Breast epithelium (tissue), 4 donors: ENCODE data around the gene ACBD4. TPM values are rescaled to one million over a fixed set of nuclear protein-coding genes. Genes with fewer than 3 reads are reported as not detected.

Source experiments
- DNase-seq, 2 donors: peaks; one replicate each; pipeline ENCODE4 v3.0.0-alpha.2; 2019; ENCODE audit warnings: low spot score in 2 of 2
- H3K27ac ChIP-seq, 2 donors: fragments of 200-600 bp; sonication (generic) in 1 of 2; one replicate each; pipeline ENCODE4 v1.5.1; 2016 to 2019; ENCODE audit warnings: mild to moderate bottlenecking in 1 of 2
- H3K27me3 ChIP-seq, 2 donors: fragments of 200-600 bp; sonication (generic) in 1 of 2; one replicate each; pipeline versions ENCODE4 v1.5.1 to v1.6.0; 2017 to 2019; ENCODE audit warnings: control low read depth in 1 of 2, mild to moderate bottlenecking in 1 of 2
- H3K36me3 ChIP-seq: fragments of 200-600 bp; one replicate; pipeline ENCODE4 v1.5.1; 2019
- H3K4me1 ChIP-seq, 2 donors: fragments of 200-600 bp; sonication (generic); one replicate each; pipeline ENCODE4 v1.5.1; 2016 to 2019; ENCODE audit warnings: control low read depth in 1 of 2
- H3K4me3 ChIP-seq, 3 donors: fragments of 200-600 bp; sonication (generic); 1 replicate in 2 of 3; 2 replicates in 1 of 3; pipeline ENCODE4 v1.5.1; 2016 to 2019; ENCODE audit warnings: mild to moderate bottlenecking in 3 of 3, moderate library complexity in 2 of 3
- H3K9me3 ChIP-seq, 2 donors: fragments of 200-600 bp; sonication (generic) in 1 of 2; one replicate each; pipeline ENCODE4 v1.5.1; 2016 to 2019; ENCODE audit warnings: control low read depth in 1 of 2
- CTCF ChIP-seq, 3 donors: fragments of 450-650 bp; IDR thresholded peaks; one replicate each; pipeline ENCODE4 v1.5.1; 2016 to 2017; ENCODE audit warnings: antibody characterized with exemption in 3 of 3, mild to moderate bottlenecking in 3 of 3, moderate library complexity in 3 of 3
- POLR2A ChIP-seq: fragments of 450-650 bp; IDR thresholded peaks from one replicate; pipeline ENCODE4 v1.6.1; 2016; ENCODE audit warnings: antibody characterized with exemption, mild to moderate bottlenecking, moderate library complexity
- POLR2AphosphoS5 ChIP-seq, 3 donors: sonication (generic); formaldehyde crosslinking; IDR thresholded peaks; one replicate each; pipeline ENCODE4 v1.6.1; 2017; ENCODE audit warnings: antibody characterized with exemption in 3 of 3
- intact Hi-C: fragments of 100-400 bp; cut with DNase I; formaldehyde crosslinking; loops from one replicate; pipeline ENCODE4 v1.15.1; 2023; ENCODE audit warnings: low total_unique reads
- total RNA-seq, 3 donors: library from RNA; depleted of rRNA; stranded (reverse); fragments of >200 nt; gene quantifications; one replicate each; pipeline ENCODE4 v1.1.0, GENCODE V29; 2016

The ACBD4 gene
- total RNA-seq, 3 donors from 2014 or later: 13.8 to 28.8 (median 15.7) TPM

- TF ChIP-seq CTCF (IDR thresholded peaks at IDR 0.05) (no peak), POLR2AphosphoS5 (IDR thresholded peaks at IDR 0.05) (no peak)
- DNase-seq: no peak
- H3K27ac ChIP-seq: peak overlapping the region; percentile 82 to 92
- intact Hi-C loops: loop anchor here (5.0 to 10.0 kb wide), 2 partner anchors 61 to 1609 kb away; no protein-coding TSS in a partner anchor
- no peaks in the 10 kb centered on the region for H3K9me3 ChIP-seq
- H3K4me3 ChIP-seq: peak overlapping the region; percentile 74
- H3K27me3 ChIP-seq: no peaks in the 10 kb centered on the region
- H3K4me1 ChIP-seq: peaks cover under 1 to 8% of the 10 kb centered on the region in 2 donors
- H3K36me3 ChIP-seq: no peaks in the 10 kb centered on the region
Observed at GRCh38 chr17:45135978-45136791, 698 bp downstream of the ACBD4 start.

GRCh38 chr17:45136846-45137560 lies 1.5 kb downstream of the ACBD4 start:
- Histone ChIP-seq H3K27me3 (no peaks in the 10 kb centered on the region), H3K9me3 (no peaks in the 10 kb centered on the region), H3K27ac (no peak overlapping the region), H3K4me3 (peak overlapping the region in 1 of 3 donors; percentile 74), H3K4me1 (peaks cover 0 to 8% of the 10 kb centered on the region in 2 donors), H3K36me3 (no peaks in the 10 kb centered on the region)
- intact Hi-C loops: loop anchor here (5.0 to 10.0 kb wide), 2 partner anchors 60 to 1608 kb away; no protein-coding TSS in a partner anchor
- TF ChIP-seq POLR2AphosphoS5 (IDR thresholded peaks at IDR 0.05): no peak
- TF ChIP-seq POLR2A: no peak
- no peak for TF ChIP-seq CTCF (IDR thresholded peaks at IDR 0.05)
- DNase-seq: no peak

- intact Hi-C loops: loop anchor here (5.0 to 10.0 kb wide), 2 partner anchors 60 to 1607 kb away; no protein-coding TSS in a partner anchor
- no peak for DNase-seq
- Histone ChIP-seq H3K4me3 (no peak overlapping the region), H3K9me3 (no peaks in the 10 kb centered on the region), H3K27me3 (no peaks in the 10 kb centered on the region), H3K27ac (no peak overlapping the region), H3K36me3 (no peaks in the 10 kb centered on the region), H3K4me1 (peaks cover 0 to 8% of the 10 kb centered on the region in 2 donors)
- TF ChIP-seq POLR2A (no peak), CTCF (IDR thresholded peaks at IDR 0.05) (no peak), POLR2AphosphoS5 (IDR thresholded peaks at IDR 0.05) (no peak)
Observed at GRCh38 chr17:45137561-45138305, 2.2 kb downstream of the ACBD4 start.

GRCh38 chr17:45138911-45139532 lies 3.5 kb downstream of the ACBD4 start:
- Histone ChIP-seq H3K27ac (no peak overlapping the region), H3K9me3 (no peaks in the 10 kb centered on the region), H3K36me3 (no peaks in the 10 kb centered on the region), H3K4me3 (no peak overlapping the region), H3K4me1 (peaks cover 0 to 8% of the 10 kb centered on the region in 2 donors), H3K27me3 (no peaks in the 10 kb centered on the region)
- no peak for DNase-seq
- TF ChIP-seq POLR2A (no peak), POLR2AphosphoS5 (IDR thresholded peaks at IDR 0.05) (no peak), CTCF (IDR thresholded peaks at IDR 0.05) (no peak)
- intact Hi-C loops: loop anchor here (5.0 to 10.0 kb wide), 2 partner anchors 58 to 1606 kb away; no protein-coding TSS in a partner anchor
